Right cardiac atrium (tissue), 5 donors: Measurements from ENCODE around the gene SEMA5A. TPM values are rescaled to one million over a fixed set of nuclear protein-coding genes. Genes with fewer than 3 reads are reported as not detected.

ENCODE experiments used
- ATAC-seq, 2 donors: fragments of 200-7000 bp; cut with Tn5 transposase; one replicate each; pipeline versions ENCODE4 v1.8.0 to v1.9.1; 2020; ENCODE audit warnings: moderate library complexity in 2 of 2, mild to moderate bottlenecking in 1 of 2
- DNase-seq, 3 donors: peaks; one replicate each; pipeline ENCODE4 v3.0.0-alpha.2; 2020
- H3K27ac ChIP-seq: one replicate; pipeline ENCODE4 v1.5.1; 2013; ENCODE audit warnings: mild to moderate bottlenecking, low read length, control low read depth, moderate library complexity
- H3K27me3 ChIP-seq: one replicate; pipeline ENCODE4 v1.6.1; 2013; ENCODE audit not compliant: control insufficient read depth, insufficient read depth
- H3K4me1 ChIP-seq: one replicate; pipeline ENCODE4 v1.6.1; 2013; ENCODE audit warnings: low read length; ENCODE audit not compliant: control insufficient read depth, insufficient read depth
- H3K4me3 ChIP-seq: one replicate; pipeline ENCODE4 v1.5.1; 2013; ENCODE audit warnings: low read length, control low read depth
- H3K9me3 ChIP-seq: one replicate; pipeline ENCODE4 v1.6.1; 2013; ENCODE audit warnings: low read length; ENCODE audit not compliant: control insufficient read depth
- WGBS: extraction: QIAGEN DNeasy Blood & Tissue Kit; methylation state at CpG from one replicate; pipeline ENCODE4 v1.1.7; 2013; 5-methylcytosine and 5-hydroxymethylcytosine counted together
- intact Hi-C, 4 donors: fragments of 100-400 bp; cut with DNase I; formaldehyde crosslinking; loops; one replicate each; pipeline versions ENCODE4 v1.11.0 to v1.14.0; 2022 to 2023
- polyA plus RNA-seq: library from polyadenylated mRNA; stranded (reverse); fragments of 200-250 nt; gene quantifications from one replicate; pipeline ENCODE4 v1.2.3, GENCODE V29; 2013
- total RNA-seq, 4 donors: library from RNA; stranded (reverse); fragmentation: NEBNext Ultra II Directional; extraction: Animal tissue kit (Norgen Biotek cat#: 25700); gene quantifications; one replicate each; pipeline ENCODE4 v1.2.1, GENCODE V29; 2021
- donor health status: healthy with polysubstance abuse.
- donor health status: DM: no; HTN: yes; CAD: no.
- donor health status: DM: no; HTN: no; CAD: no.
- donor health status: DM: no; HTN: yes; CAD: no; lungs with severe emphysema.
- donor health status: DM: yes; HTN: yes; CAD: no.

Gene SEMA5A
- total and polyA plus RNA-seq, 5 donors = 6.7 to 28.2 (median 23.9) TPM

DNA sequence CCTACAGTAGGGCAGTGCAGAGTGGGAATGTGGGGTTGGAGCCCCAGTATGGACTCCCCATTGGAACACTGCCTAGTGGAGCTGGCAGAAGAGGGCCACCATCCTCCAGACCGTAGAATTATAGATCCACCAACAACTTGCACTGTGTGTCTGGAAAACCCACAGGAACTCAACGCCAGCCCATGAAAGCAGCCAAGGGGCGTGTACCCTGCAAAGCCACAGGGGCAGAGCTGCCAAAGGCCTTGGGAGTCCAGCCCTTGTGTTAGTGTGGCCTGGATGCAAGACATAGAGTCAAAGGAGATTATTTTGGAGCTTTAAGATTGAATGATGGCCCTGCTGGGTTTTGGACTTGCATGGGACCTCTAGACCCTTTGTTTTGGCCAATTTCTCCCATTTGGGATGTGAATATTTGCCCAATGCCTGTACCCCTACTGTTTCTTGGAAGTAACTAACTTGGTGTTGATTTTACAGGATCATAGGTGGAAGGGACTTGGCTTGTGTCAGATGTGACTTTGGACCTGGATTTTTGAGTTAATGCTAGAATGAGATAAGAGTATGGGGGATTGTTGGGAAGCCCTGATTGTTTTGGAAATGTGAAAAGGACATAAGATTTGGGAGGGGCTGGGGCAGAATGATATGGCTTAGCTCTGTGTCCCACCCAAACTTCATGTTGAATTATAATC lies 266.8 kb downstream of the SEMA5A start:
- WGBS = 80% methylated on average over 3 of the region's 3 CpGs
- peak in 1 of 2 donors; percentile 35 for ATAC-seq

DNA sequence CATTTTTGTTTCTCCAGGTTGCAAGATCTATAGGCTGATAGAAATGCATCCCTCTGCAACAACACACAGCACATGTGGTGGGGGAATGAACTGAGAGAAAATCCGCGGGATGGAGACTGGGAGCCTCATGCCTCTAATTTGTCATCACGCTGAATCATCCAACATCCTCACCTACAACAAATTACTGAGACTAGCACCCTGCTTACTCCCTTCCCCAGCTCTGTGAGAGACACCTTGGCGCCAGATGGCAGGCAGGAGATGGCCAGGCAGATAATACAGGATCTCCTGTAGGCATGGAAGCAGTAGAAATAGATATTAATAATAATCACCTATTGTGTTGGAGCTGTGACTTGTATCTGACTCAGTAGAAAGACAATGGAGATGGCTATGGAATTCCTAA lies 276.9 kb downstream of the SEMA5A start:
- WGBS = 79% methylated on average over 4 of the region's 4 CpGs
- intact Hi-C loops = no loop called here
- no peak for ATAC-seq
- Histone ChIP-seq H3K9me3 (no peaks in the 10 kb centered on the region), H3K27ac (no peak overlapping the region), H3K27me3 (no peaks in the 10 kb centered on the region), H3K4me1 (no peaks in the 10 kb centered on the region), H3K4me3 (no peak overlapping the region)
- DNase-seq = no peak

More for the DNA sequence above, 266.8 kb downstream of the SEMA5A start:
- H3K27ac ChIP-seq = no peak overlapping the region
- no peaks in the 10 kb centered on the region for H3K4me1 ChIP-seq
- no peak overlapping the region for H3K4me3 ChIP-seq
- H3K27me3 ChIP-seq = no peaks in the 10 kb centered on the region
- no peak for DNase-seq
- H3K9me3 ChIP-seq = no peaks in the 10 kb centered on the region
- intact Hi-C loops = no loop called here

DNA sequence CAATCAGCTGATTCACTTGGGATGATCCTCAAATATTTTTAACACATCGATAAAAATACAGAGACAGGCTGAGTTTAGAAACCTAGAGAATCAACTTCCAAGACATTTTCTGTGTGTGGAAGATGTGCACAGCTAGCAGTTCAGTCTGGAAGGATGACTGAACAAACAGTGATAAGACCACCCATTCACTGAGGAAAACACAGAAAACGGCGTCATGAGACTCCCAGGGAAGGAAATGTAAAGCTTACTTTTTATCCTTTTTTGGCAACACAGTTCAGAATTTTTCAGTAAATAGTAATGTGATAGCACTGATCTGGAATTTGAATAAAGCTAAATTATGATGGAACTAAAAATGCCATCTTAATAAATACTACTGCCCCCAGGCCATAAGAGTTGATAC lies 277.6 kb downstream of the SEMA5A start:
- peaks cover under 1% of the 10 kb centered on the region for H3K9me3 ChIP-seq
- WGBS = 24% methylated on average over 3 of the region's 3 CpGs
- H3K27ac ChIP-seq = no peak overlapping the region
- H3K4me3 ChIP-seq = no peak overlapping the region
- intact Hi-C loops = no loop called here
- H3K4me1 ChIP-seq = no peaks in the 10 kb centered on the region
- no peaks in the 10 kb centered on the region for H3K27me3 ChIP-seq
- no peak for ATAC-seq
- DNase-seq = no peak

GRCh38 chr5:9265441-9266287 lies 280.2 kb downstream of the SEMA5A start:
- ATAC-seq (peak; percentile 66 to 84), DNase-seq (peak in 1 of 3 donors; percentile 54)
- H3K9me3 ChIP-seq = peaks cover 2% of the 10 kb centered on the region
- no peaks in the 10 kb centered on the region for H3K4me1 ChIP-seq
- WGBS = 52% methylated on average over 17 of the region's 17 CpGs
- H3K27ac ChIP-seq = peak overlapping the region; percentile 84
- intact Hi-C loops = no loop called here
- no peaks in the 10 kb centered on the region for H3K27me3 ChIP-seq
- no peak overlapping the region for H3K4me3 ChIP-seq

GRCh38 chr5:9264301-9264700 lies 281.6 kb downstream of the SEMA5A start:
- Histone ChIP-seq H3K9me3 (peaks cover 2% of the 10 kb centered on the region), H3K27ac (peak overlapping the region; percentile 39), H3K4me1 (no peaks in the 10 kb centered on the region), H3K27me3 (no peaks in the 10 kb centered on the region), H3K4me3 (no peak overlapping the region)
- DNase-seq = no peak
- ATAC-seq = no peak
- intact Hi-C loops = no loop called here
- 77% methylated on average over 5 of the region's 5 CpGs for WGBS

DNA sequence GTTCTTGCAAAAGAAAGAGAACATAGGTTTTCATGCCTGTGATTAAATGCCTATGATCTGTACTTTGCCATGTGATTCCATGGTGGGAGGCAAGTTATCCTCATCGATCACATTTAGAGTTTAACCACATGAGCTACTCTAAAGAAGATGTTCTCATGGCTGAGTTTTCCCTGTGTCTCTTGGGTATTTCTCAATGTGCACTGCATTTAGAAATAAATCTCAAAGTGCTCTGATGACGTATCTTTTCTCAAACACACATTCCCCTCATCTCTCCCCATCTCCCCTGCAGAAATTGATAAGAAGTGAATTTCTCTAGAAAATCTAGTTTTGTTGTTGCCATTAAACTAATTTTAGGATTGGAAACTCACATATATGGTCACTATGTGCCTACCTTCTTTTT lies 282.2 kb downstream of the SEMA5A start:
- no peak overlapping the region for H3K27ac ChIP-seq
- intact Hi-C loops = no loop called here
- no peak for ATAC-seq

DNA sequence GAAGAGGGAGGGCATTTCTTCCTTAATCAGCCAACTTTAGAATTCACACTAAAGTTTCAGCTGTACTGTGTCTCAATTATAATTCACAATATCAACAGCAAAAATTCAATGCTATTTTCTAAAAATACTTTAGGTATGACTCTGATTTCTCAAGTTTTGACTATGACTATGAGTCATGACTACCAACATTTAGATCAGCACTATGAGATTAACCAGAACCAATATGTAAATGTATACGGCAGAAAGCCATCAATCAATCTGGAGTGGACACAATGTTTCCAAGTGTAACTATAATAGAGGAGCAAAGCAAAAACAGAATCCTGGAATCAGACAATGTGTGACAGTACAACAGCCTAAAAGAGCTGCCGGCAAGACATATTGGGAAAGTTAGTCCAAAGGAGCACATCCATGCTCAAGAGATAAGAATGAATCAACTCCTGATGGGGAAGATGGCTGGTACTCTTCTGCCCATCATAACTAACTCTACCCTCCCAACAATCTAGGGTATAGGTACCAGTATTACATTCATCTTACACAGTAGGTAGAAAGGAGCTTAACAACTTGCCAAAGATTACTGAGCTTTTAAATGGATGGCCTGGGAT lies 294.4 kb downstream of the SEMA5A start:
- WGBS = 89% methylated on average over 2 of the region's 2 CpGs
- no peak overlapping the region for H3K27ac ChIP-seq
- no peaks in the 10 kb centered on the region for H3K27me3 ChIP-seq
- no peaks in the 10 kb centered on the region for H3K4me1 ChIP-seq
- intact Hi-C loops = no loop called here
- no peak for DNase-seq
- peaks cover 3% of the 10 kb centered on the region for H3K9me3 ChIP-seq
- ATAC-seq = no peak
- H3K4me3 ChIP-seq = no peak overlapping the region

More for the DNA sequence above, 282.2 kb downstream of the SEMA5A start:
- DNase-seq = no peak
- WGBS = 75% methylated on average over 2 of the region's 2 CpGs
- peaks cover 2% of the 10 kb centered on the region for H3K9me3 ChIP-seq
- no peaks in the 10 kb centered on the region for H3K4me1 ChIP-seq
- no peak overlapping the region for H3K4me3 ChIP-seq
- no peaks in the 10 kb centered on the region for H3K27me3 ChIP-seq

DNA sequence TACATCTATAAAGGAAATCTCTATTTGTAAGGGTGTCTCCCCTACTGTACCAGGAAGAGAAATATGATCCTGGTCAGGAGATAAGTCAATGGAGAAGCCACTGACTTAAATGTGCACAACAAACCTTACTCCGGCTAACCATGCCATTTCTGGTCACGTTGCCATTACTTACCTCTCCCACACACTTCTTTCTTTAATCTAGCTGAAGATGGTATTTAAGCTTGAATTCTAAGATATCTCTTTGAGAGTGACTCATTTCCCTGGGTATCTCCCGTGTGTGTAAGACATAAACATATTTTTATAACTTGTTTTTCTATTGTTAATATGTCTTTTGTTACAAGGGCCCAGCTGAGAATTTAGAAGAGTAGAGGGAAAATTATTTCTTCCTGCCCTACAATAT lies 296.6 kb downstream of the SEMA5A start:
- no peak for DNase-seq

GRCh38 chr5:9245071-9245470 lies 300.8 kb downstream of the SEMA5A start:
- Histone ChIP-seq H3K4me3 (no peak overlapping the region), H3K9me3 (peaks cover 1% of the 10 kb centered on the region), H3K27me3 (no peaks in the 10 kb centered on the region), H3K4me1 (no peaks in the 10 kb centered on the region), H3K27ac (no peak overlapping the region)
- WGBS = 73% methylated on average over 3 of the region's 3 CpGs
- intact Hi-C loops = no loop called here
- DNase-seq (no peak), ATAC-seq (no peak)

More for the DNA sequence above, 296.6 kb downstream of the SEMA5A start:
- Histone ChIP-seq H3K9me3 (peaks cover 3% of the 10 kb centered on the region), H3K27ac (no peak overlapping the region), H3K27me3 (no peaks in the 10 kb centered on the region), H3K4me1 (no peaks in the 10 kb centered on the region), H3K4me3 (no peak overlapping the region)
- intact Hi-C loops = no loop called here
- WGBS = 76% methylated on average over 3 of the region's 3 CpGs
- no peak for ATAC-seq

- ATAC-seq = no peak
Observed at GRCh38 chr5:9244417-9244816, 301.5 kb downstream of the SEMA5A start.

More at GRCh38 chr5:9244417-9244816, 301.5 kb downstream of the SEMA5A start:
- no peak overlapping the region for H3K4me3 ChIP-seq
- peaks cover 1% of the 10 kb centered on the region for H3K9me3 ChIP-seq
- no peak for DNase-seq
- intact Hi-C loops = no loop called here
- no peaks in the 10 kb centered on the region for H3K4me1 ChIP-seq
- H3K27ac ChIP-seq = no peak overlapping the region
- H3K27me3 ChIP-seq = no peaks in the 10 kb centered on the region
- 70% methylated on average over 4 of the region's 4 CpGs for WGBS
